ENCODE results near the gene GINS2.

GINS2 gene

DNA sequence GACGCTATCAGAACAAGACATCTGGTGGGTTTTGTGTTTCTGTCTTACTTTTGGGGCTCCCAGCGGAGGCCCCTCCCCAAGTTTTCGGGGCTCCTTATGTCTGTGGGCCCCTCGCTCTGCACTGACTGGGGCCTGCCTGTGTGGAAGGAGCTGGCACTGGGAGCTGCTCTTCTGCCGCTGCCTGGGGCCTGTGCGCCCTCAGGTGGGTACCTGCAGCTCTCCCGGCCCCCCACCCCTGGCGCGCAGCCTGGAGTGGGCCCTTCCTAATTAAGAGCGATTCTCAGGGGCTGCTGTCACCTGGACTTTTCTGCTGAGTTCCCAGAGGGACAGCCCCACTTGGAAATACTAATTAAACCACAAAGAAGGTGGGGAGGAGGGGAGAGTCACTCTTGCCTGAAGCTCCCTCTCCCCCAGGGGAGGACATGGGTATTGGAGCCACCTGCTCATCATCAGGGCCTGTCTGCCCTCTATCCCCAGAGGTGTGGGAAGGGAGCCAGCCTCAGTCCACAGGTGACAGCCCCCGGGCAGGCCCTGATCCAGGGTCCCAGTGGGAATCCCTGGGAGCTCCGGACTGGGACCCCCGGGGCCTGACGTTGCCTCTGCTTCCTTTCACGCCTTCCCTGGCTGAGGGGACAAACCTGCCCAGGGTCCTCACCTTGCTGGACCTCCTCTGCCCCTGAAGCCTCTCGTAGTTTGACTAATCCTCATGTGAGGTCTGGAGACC, 39.2 kb downstream of the GINS2 start:
- DNase-seq, result no peak
- intact Hi-C loops (cut with DNase I), result loop anchor here (10.0 kb wide), 1 partner anchor 65 kb away; no protein-coding TSS in a partner anchor

GRCh38 chr16:85648805-85649204, 39.9 kb downstream of the GINS2 start:
- intact Hi-C loops (cut with DNase I), result no loop called here
- peak in 23 of 42 donors; percentile 11 to 77 (median 49) for DNase-seq

DNA sequence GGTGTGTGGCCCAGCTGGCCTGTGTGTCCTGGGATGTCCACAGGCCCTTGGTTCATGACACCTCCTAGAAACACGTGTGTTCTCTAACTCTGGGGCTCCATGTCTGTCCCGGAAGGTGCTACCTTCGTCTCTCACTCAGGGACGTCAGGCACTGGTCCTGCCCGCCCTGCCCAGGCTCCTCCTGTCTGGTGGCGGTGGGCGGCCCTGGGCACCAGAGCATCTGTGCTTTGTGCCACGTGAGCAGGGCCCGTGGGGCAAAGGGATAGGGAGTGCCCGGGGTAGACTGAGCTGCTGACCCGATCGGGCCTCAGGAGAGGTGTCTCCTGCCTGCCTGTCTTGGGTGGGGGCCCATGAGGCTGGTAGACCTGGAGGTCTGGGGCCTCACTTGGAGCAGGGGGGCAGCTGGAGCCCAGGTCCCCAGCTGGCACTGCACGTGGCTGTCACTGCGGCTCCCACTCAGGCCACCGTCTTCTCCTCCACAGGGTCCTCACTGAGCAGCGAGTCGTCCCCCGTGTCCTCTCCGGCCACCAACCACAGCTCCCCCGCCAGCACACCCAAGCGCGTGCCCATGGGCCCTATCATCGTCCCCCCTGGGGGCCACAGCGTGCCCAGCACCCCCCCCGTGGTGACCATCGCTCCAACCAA, 40.6 kb downstream of the GINS2 start:
- intact Hi-C loops (cut with DNase I), result no loop called here
- DNase-seq, result no peak

DNA sequence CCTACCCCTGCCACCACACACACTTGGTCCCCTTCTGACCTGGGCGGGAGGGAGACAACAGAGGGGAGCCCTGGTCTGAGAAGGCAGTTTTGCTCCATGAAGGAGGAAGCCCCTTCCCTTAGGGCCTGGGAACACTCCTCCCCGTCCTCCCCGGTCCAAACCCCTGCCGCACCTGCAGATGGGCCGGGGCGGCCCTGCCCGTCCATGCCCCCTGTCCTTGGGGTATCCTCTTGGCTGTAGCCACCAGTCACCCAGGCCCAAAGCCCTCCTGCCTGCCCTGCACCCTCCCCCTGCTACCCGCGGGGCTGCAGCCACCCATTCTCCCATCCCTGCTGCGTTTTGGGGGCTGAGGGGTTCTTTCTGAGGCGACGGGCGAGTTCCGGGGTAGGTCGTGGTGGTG, 41.8 kb downstream of the GINS2 start:
- no peak for DNase-seq
- intact Hi-C loops (cut with DNase I), result no loop called here

DNA sequence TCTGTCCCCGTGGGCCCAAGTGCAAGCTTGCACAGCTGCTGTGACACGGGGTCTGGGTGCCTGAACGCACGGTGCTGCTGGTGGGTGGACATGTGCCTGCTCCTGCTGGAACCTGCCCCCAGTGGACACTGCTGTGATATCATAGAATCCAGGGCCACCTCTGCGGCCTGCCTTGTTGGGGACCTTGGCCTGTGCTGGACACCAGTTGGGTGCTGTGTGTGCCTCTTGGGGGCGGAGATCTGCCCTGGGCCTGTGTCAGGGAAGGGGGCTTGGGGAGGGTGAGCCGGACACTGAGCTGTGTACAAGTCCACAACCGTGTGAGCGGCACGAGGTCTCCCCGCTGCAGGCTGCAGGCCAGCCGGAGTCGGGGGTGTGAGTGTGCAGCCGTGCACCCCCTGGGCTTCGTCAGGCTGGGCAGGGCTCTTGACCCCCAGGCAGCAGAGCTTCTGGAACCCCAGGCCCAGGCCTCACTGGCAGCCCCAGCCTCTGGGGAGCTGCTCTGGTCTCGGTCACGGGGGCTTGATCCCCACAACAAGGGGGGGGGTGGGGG, 42.3 kb downstream of the GINS2 start:
- no peak for DNase-seq
- intact Hi-C loops (cut with DNase I), result no loop called here

- intact Hi-C loops (cut with DNase I), result no loop called here
- DNase-seq, result no peak
These were observed 43.6 kb downstream of the GINS2 start for GRCh38 chr16:85645021-85645589.

- intact Hi-C loops (cut with DNase I), result no loop called here
- DNase-seq, result no peak
These were observed 44.6 kb downstream of the GINS2 start for GRCh38 chr16:85644093-85644712.

GRCh38 chr16:85643631-85644030, 45.1 kb downstream of the GINS2 start:
- DNase-seq, result no peak
- intact Hi-C loops (cut with DNase I), result no loop called here

GRCh38 chr16:85642762-85643358, 45.9 kb downstream of the GINS2 start:
- intact Hi-C loops (cut with DNase I), result no loop called here
- no peak for DNase-seq

- no peak for DNase-seq
- intact Hi-C loops (cut with DNase I), result no loop called here
These were observed 47.0 kb downstream of the GINS2 start for GRCh38 chr16:85641776-85642176.

GRCh38 chr16:85641305-85641704, 47.4 kb downstream of the GINS2 start:
- no peak for DNase-seq
- intact Hi-C loops (cut with DNase I), result no loop called here

GRCh38 chr16:85640585-85640984, 48.2 kb downstream of the GINS2 start:
- DNase-seq, result peak in 6 of 42 donors; percentile 33 to 65 (median 50)
- intact Hi-C loops (cut with DNase I), result no loop called here

DNA sequence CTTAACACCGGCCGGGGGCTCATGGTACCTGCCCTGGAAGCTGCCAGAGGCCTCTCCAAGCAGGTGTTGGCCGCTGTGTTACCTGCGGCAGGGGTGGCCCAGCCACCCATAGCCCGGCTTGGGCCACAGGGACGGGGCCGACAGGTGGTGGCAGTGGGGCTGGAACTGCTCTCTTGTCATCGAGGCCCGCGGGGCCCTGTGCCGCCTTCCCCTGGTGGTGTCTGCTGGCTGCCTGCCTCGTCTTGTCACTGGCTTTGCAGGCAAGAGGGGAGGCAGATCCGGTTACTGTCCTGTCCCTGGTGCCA, 48.5 kb downstream of the GINS2 start:
- no peak for DNase-seq
- intact Hi-C loops (cut with DNase I), result no loop called here

DNA sequence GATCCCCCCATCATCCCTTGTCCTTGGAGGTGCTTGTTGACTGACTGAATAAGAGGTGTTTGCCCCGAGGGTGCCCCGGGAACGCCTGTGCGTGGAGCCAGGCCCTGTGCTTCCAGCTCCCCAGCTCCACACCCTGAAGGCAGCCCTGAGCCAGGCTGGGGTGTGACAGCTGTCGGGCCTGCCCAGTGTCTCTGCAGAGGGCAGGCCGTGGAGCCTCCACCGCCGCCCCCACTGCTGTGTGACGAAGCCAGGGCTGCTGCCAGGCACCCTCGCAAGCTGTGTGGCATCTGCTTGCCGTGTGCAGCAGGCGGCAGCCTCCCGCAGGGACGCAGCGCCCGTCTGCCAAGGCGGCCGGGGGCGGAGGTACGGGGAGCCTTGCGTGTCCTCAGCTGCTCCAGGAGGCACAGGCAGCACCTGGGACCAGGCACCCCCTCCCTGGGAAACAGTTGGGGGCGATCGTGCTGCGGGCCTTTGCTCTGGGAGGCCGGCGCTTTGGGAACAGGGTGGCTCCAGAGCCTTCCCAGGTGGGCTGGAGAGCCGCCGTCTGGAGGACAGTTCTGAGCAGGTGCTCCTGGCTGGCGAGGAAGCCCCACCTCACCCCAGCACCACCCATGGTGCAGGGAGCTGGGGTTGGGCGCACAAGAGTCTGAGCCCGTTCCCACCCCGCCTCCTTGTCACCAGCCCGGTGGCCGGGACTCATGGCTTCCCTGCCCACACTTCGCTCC, 49.1 kb downstream of the GINS2 start:
- intact Hi-C loops (cut with DNase I), result no loop called here
- peak in 40 of 42 donors; percentile 40 to 89 (median 72) for DNase-seq

DNA sequence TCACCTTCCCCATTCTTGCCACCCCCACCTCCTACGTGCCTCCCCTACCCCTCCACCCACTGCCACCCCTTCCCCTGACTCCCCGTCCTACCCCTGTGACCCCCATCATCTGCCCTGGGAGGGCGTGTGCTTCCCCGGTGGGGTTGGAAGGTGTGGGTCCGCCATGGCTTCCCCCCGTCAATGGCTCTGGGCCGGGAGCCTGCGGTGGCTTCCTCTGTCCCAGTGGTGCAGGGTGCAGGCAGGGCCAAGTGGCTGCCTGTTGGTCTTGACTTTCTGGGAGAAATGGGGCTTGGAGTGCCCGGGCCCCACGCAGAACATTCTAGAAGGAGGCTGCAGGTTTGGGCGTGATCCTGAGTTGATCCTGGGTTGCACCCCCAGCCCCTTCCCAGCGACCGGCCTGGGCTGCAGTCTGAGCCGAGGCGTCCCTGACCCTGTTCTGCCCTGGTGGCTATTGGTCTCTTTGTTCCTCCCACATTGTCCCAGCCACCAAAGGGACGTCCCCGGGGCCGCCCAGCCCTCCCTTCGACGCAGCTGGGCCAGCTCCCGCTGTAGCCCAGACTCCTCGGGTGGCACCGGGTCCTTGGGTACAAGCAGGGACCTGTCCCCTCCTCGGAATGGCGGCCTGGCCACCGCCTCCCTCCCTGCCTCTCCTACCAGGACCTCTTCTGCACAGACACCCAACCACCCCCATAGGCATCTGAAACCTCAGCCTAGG, 49.9 kb downstream of the GINS2 start:
- intact Hi-C loops (cut with DNase I), result no loop called here
- DNase-seq, result no peak

DNA sequence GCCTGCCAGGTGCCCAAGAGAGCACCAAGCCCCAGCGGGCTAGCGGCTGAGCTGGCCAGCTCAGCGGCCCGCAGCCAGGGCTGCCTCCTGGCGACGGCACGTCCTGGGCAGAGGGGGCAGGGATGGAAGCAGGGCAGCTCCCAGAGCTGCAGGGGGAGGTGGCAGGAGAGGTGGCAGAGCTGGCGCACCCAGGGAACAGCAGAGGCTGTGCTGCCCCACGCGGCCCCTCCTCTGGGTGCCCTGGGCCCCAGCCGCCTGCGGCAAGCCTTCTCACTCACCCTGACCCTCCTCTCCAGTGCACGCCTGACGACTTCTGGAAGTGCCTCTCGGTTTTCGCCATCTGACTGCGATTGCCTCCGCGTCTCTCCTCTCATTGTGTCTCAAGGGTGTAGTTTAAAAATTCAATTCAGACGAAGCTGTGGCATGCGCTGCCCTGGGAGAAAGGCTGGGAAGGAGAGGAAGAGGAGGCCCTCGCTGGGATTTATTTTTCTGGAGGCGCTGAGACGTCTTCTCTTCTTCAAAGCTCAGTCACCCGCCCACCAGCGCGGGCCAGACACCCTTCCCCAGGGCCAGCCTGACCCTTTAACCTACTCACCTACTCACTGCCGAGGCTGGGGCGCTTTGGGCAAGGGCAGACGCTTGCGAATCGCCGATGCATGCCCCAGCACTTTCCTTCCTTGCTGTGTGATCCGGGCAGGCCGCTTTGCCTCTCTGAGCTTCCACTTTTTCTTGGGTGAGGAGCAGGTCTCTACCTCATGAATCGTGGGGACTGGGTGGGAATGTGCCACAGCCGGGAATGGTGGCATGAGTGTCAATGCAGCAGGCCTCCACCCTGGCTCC, 50.7 kb downstream of the GINS2 start:
- intact Hi-C loops (cut with DNase I), result no loop called here
- peak in 1 of 42 donors; percentile 54 for DNase-seq

DNA sequence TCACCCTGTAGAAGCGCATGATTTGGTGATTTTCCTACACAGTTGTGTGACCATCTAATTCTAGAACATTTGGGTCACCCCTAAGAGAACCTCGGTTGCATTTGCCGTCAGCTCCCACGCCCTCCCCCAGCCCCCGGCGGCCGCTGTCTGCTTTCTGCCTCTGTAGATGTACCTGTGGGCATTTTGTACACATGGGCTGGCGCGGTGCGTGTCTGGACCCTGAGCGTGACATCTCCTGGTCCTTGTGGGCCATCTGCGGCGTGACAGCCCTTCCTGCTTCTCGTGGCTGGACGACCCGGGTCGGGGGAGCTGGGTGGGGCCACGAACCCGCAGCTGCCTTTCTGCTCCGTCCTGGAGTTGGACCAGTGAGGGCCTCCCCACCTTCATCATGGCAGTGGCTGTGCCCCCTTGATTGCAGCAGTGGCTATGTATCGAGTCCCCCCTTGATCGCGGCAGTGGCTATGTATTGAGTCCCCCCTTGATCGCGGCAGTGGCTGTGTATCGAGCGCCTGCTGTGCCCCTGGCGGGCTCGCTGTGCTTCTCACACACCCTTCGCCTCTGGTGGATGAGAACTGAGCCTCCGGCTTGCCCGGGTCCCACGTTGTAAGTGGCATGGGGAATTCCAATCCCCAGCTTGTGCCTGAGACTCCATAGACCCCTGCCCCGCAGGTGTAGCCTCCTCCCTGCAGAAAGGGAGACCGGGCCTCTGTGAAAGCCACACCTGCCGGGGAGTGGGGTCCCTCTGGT, 51.5 kb downstream of the GINS2 start:
- DNase-seq, result no peak
- intact Hi-C loops (cut with DNase I), result no loop called here

All from head of caudate nucleus (tissue), 42 donors.